Activated CD8-positive, alpha-beta memory T cell treated with anti-CD3 and anti-CD28 coated beads, Interleukin-2, amount 50 U/mL, for 48 hours (primary cell): ENCODE data around the gene AGBL4.

Experiments used
- DNase-seq: peaks from one replicate; pipeline ENCODE4 v3.0.0-alpha.2; 2020

Gene AGBL4

GRCh38 chr1:48794816-48795215, 1228.9 kb downstream of the AGBL4 start:
- DNase-seq: no peak

DNA sequence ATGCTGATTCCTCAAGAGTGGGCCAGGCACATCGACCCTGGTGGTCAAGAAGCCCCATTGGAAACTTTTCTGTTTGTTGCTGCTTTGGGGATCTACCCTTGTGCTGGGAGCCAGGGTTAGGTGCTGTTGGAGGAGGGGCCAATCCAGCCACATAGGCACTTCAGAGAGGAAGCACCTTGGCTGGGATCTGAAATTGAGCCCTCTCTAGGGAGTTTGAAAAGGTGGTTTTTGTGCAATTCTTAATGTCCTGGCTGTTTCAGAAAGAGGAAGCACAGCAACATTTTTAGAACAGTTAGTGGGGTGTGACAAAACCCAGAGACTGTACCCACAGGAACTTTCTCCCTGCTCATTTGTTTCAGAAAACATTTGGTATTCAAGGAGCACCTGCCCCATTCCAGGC, 1229.9 kb downstream of the AGBL4 start:
- DNase-seq: no peak

DNA sequence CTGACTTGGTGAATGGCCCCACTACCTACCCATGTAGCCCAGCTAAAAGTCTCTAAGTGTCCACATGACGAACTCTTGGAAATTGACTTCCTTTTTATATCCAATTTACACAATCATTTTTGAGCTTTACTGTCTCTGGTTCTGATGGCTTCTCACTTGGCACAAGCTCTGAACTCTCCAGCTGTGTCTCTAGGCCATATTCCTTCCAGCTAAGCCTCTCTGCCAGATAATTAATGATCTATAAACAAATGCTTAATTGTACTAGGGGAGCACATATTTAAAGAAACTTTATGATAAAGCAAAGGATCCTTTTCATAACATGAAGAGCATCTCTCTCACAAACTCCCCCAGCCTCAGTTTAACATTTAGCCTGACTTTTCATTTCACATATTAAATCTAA, 1230.8 kb downstream of the AGBL4 start:
- no peak for DNase-seq

DNA sequence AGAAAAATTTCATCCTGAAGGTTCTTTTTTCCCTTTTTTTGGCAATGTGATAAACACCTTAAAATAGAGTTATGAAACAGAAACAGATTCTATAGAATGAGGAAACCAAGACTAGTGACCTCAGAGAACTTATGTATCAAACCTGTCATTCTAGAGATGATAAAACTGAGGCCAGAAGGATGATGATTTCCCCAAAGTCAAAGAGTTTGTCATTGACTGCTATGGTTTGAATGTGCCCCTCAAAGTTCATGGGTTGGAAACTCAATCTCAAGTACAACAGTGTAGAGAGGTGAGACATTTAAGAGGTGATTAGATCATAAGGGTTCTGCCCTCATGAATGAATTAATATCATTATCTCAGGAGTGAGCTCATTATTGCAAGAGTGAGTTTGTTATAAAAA, 1233.4 kb downstream of the AGBL4 start:
- no peak for DNase-seq

GRCh38 chr1:48789903-48790302, 1233.9 kb downstream of the AGBL4 start:
- no peak for DNase-seq

- no peak for DNase-seq
These were observed 1237.9 kb downstream of the AGBL4 start for GRCh38 chr1:48785869-48786268.

- no peak for DNase-seq
These were observed 1239.5 kb downstream of the AGBL4 start for GRCh38 chr1:48784301-48784700.

- DNase-seq: no peak
These were observed 1246.4 kb downstream of the AGBL4 start for GRCh38 chr1:48777219-48777895.

DNA sequence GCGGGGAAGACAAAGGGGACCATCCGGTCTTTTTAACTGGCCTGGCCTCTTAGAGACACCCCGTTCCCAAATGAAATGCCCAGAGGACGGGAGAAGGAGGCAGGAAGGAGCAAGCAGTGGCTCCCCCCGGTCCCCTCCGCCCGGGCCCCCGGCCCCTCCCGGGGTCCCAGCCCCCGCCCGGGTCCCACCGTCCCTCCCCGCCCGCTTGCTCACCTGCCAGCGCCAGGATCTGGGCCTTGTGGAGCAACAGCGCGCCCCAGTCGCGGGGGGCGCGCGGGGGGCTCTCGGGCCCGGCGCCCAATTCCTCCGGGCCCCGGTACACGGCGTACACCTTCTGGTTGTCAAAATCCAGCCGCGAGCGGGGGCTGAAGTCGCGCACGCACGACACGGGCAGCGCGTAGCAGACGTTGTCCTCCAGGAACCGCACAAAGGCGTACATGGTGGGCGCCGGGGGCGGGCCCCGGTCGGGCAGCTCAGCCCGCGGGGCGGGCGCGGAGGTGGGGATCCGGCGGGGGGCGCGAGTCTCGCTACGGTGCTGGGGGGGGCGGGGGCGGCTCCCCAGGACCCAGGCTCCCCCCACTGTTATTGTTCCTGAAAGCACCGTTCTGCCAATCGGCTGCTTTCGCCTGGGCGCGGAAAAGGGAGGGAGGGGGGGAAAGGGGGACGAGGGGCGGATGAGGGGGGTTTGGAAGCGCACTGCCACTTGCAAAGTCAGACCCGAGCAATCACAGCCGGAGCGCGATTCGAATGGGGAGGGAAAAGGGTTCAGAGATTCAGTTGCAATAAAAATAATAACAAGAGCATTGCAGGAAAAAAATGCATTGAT, 1247.1 kb downstream of the AGBL4 start, which contains the start of gene BEND5:
Gene BEND5 (minus strand): TSS at position 499 of the 826 bp plus-strand sequence. CDS start 60 bp downstream, at position 439.
- DNase-seq: peak; percentile 79

DNA sequence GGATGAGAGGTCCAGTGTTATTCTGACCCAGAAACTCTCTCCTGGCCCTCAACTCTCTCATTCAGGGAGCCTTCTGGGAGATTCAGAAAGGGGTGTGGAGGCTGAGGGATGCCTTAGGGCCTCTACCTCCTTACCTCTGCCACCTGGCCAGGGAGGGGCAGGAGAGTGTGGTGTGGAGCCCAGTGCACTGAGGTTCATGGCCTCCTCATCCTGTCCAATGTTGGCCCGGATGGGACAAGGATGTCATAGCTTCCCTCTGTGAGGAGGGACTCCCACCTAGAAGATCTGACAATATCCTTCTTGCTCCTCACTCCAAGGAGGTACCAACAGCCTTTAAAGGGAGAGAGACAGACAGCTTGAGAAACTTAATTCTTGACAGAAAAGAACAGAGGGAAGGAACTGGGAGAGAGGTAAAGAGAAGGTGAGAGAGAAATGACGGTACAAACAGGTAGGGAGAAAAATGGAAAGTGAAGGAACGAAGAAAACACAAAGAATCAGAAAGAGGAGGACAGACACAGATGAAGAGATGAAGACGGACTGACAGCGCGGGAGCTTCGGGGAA, 1247.8 kb downstream of the AGBL4 start:
- no peak for DNase-seq

DNA sequence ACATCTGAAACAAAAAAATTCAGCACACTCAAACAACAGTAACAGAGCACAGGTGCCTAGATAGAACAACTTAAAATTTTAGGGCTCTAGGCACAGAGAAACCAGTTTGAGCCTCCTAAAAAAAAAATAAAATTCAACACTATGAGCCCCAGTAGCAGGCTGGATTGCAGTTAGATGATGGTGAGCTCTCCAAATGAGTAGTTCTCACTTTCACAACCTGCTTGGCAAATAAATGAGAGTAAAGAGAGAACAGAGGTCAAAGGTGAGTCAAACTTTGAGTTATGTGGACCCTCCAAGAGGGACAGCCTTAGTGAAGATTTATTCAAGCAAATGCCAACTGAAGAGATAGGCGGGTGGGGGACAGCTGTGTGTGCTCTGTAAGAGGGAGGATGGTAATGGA, 1250.6 kb downstream of the AGBL4 start:
- no peak for DNase-seq

DNA sequence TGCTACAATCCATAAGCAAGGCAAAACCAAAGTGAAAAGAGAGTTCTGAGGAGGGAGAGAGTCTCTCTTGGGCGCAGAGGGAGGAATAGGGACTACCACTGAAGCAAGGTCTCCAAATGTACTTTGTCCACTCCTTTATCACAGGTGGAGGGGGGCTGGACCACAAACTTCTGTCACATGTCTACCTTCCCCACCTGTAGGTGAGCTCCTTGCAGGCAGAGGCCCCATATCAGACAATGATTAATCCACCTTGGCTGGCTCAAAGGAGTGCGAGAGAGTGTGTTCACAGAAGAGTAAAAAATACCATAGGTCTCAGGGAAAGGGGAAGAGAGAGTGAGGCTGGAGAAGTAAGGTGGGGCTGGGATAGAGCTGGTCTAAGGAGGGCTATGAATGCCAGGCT, 1251.5 kb downstream of the AGBL4 start:
- no peak for DNase-seq

- DNase-seq: no peak
These were observed 1252.2 kb downstream of the AGBL4 start for GRCh38 chr1:48771561-48771960.

DNA sequence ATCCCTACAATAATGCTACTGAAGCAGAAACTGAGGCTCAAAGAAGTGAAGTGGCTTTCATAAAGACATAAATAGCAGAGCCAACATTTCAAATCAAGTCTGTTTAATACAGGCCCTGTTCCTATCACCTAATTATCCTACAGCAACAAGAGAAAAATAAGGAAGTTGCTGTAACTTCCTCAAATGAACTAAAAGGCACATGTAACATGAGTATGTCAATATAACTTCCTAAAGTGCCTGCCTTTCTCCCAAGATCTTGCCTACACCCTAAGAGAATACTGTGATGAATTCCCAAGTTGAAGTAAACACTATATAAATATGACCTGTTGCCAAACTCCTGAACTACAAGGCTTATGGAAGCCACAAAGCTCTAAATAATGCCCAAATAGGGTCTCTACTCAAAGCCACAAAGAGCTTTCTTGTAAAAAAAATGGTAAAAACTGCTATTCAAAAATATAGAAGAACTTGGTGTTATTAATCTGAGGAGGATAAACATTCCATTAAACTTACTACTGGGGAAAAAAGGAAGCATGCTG, 1255.7 kb downstream of the AGBL4 start:
- DNase-seq: no peak

GRCh38 chr1:48765335-48765734, 1258.4 kb downstream of the AGBL4 start:
- DNase-seq: no peak

DNA sequence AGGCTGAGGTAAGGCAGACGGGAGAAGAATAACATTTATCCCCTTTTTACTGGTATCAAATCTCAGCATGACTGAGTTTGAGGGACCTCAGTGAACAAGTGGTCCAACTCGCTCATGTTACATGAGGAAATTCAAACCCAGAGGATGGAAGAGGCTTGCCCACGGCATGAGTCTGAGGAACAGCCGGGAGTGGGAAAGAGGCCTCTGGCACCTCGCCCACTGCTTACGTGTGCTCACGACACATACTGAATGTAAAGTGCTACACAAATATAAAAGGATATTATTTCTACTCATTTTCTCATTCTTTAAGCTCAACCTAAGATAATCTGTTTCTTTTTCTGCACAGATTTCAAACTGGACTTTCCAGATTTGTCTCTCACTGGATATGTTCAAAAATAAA, 1261.8 kb downstream of the AGBL4 start:
- DNase-seq: no peak

- DNase-seq: no peak
These were observed 1262.3 kb downstream of the AGBL4 start for GRCh38 chr1:48761411-48761810.

GRCh38 chr1:48760857-48761256, 1262.9 kb downstream of the AGBL4 start:
- DNase-seq: no peak

GRCh38 chr1:48758976-48759375, 1264.8 kb downstream of the AGBL4 start:
- DNase-seq: no peak

- no peak for DNase-seq
These were observed 1266.4 kb downstream of the AGBL4 start for GRCh38 chr1:48757363-48757762.

DNA sequence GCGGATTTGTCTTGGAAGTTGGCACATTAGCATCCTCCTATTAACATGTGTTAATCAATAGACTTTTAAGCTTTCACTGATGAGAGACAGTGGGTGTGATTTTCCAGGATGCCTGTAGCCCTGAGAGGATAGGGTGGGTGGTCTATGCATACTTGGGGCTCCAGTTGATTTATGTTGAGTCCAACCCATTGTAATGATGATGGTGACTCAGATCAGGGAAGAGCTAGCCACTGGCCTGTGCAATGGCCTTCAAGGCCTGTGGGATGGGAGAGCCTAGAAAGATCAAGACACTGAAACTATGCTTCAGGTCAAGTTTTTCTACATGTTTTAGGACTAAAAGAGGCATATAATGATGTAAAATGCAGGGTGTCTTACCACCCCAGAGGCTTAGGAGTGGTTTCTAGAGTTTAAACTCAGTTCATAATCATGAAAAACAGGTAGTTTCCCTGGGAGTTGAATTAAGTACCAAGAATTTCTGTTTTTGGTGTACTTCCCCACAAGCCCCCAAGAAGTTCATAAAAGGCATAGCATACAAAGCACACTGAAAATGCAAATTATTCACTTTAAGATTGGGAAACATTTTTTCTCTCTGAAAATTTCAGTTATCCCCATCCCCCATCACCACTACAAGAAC, 1267.0 kb downstream of the AGBL4 start:
- DNase-seq: no peak

GRCh38 chr1:48753293-48753692, 1270.5 kb downstream of the AGBL4 start:
- no peak for DNase-seq

- DNase-seq: no peak
These were observed 1273.6 kb downstream of the AGBL4 start for GRCh38 chr1:48750109-48750508.
